ENCODE measurements around the gene TAF4.
"Not testable (repeated sequence)": the region's sequence is repeated elsewhere in the genome, so short reads cannot be mapped to it uniquely, and the experiment has no call there.

Gene TAF4

DNA sequence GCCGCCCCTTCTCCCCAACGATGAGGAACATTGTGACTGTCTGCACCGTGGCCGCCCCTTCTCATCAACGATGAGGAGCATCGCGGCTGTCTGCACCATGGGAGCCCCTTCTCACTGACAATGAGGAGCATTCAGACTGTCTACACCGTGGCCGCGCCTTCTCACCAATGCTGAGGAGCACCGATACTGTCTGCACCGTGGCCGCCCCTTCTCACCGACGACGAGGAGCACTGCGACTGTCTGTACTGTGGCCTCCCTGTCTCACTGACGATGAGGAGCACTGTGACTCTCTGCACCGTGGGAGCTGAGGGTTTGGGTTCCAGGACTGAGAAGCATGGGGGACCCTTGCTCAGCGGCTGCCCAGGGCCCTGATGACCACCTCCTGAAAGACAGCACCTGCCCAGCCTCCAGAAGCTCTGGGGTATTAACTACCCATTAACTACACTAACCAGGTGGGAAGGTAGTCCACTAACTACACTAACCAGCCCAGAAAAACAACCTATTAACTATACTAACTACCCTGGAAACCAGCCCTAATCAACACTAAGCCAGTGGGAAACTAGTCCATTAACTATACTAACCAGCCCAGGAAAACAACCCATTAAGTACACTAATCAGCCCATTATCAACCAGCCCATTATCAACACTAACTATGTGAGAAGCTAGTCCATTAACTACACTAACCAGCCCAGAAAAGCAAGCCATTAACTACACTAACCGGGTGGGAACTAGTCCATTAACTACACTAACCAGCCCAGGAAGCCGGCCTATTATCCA is 116.9 kb downstream of the TAF4 start:
- no peak for DNase-seq (ENCODE audit: low read depth, low spot score)

DNA sequence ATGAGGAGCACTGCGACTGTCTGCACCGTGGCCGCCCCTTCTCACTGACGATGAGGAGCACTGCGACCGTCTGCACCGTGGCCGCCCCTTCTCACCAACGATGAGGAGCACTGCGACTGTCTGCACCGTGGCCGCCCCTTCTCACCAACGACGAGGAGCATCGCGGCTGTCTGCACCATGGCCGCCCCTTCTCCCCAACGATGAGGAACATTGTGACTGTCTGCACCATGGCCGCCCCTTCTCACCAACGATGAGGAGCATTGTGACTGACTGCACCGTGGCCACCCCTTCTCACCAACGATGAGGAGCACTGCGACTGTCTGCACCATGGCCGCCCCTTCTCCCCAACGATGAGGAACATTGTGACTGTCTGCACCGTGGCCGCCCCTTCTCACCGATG is 117.6 kb downstream of the TAF4 start:
- DNase-seq (ENCODE audit: low read depth, low spot score): not testable (repeated sequence)

DNA sequence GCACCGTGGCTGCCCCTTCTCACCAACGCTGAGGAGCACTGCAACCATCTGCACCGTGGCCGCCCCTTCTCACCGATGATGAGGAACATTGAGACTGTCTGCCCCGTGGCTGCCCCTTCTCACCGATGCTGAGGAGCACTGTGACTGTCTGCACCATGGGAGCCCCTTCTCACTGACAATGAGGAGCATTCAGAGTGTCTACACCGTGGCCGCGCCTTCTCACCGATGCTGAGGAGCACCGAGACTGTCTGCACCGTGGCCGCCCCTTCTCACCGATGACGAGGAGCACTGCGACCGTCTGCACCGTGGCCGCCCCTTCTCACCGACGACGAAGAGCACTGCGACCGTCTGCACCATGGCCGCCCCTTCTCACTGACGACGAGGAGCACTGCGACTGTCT is 120.2 kb downstream of the TAF4 start:
- not testable (repeated sequence) for DNase-seq (ENCODE audit: low read depth, low spot score)

DNA sequence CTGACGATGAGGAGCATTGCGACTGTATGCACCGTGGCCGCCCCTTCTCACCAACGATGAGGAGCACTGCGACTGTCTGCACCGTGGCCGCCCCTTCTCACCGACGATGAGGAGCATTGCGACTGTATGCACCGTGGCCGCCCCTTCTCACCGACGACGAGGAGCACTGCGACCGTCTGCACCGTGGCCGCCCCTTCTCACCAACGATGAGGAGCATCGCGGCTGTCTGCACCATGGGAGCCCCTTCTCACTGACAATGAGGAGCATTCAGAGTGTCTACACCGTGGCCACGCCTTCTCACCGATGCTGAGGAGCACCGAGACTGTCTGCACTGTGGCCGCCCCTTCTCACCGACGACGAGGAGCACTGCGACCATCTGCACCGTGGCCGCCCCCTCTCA is 120.7 kb downstream of the TAF4 start:
- DNase-seq (ENCODE audit: low read depth, low spot score): not testable (repeated sequence)

DNA sequence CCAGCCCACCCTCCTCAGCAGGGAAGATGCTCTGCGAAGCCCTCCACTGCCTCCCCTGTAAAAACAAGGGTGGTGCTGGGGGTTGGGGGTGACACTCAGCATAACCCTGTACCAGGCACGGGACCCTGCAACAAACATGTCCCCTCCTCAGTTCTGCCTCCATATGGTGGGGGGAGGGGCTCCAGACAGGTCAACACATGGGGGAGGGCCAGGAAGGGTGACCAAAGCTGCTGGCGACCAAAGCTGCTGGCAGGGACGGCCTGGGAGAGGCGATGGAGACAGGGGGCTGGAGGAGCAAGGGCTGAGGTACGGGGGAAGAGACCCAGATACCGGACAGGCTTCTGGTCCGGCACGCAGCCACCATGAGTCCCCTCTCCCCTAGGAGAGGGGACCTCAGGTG is 123.2 kb downstream of the TAF4 start:
- DNase-seq (ENCODE audit: low read depth, low spot score): no peak

DNA sequence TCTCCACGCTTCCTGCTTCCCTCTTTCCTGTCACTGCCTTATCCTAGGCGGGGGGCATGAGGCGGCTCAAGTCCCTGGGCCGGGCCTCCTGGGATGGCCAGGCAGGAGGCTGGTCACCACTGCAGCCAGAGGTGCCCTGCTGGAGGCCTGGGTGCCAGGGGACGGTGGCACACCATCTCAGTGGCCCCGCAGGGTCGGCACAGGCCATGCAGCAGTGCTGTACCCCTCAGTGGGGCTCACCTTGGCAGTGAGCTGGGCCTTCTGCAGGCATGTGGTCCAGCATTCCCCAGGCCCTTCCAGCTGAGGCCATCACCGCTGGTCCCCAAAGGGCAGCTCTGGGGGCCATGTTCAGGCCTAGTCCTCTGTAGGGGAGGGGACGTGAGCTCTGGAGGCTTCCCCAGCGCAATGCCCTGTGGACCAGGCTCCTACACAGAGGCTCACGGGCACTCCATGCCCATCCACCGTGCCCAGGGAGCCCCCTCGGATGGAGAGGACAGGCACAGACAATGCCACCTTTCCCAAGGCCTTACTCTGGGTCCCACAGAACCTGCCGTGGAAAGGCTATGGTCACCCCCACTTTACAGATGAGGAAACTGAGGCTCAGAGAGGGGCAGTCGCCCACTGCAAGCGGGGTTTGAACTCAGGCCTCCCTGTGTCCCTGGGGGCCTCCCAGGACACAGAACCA is 123.8 kb downstream of the TAF4 start:
- DNase-seq (ENCODE audit: low read depth, low spot score): no peak

DNA sequence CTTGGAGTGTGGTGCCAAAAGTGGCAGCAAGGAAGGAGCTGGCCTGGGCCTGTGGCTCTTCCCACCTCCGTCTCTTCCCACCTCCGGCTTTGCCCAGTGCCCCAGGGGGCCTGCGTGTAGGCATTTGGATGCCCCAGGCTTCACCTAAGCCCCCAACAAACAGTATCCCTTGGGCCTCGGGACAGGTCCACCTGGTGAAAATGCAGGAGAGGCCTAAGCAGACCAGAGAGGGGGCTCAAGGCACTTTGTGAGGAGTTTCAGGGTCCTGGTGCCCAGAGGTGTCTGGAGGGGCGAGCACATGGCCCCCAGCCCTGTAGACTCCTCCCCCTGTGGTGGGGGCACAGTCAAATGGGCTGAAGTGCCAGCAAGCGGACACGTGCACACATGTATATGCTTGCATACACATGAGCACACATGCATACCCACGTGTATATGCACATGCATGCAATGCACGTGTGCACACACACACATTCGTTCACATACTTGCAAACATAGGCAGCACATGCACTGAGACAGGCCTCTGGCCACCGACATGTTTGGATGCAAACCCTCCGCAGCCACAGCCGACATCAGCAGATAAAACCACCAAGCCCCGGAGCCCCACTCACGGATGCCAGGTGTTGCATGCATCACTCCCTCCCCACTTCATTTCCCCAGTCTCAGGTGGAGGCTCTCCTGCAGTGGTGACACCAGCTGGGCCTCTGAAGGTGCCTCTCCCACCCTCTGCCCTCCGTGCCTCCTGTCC is 124.5 kb downstream of the TAF4 start:
- no peak for DNase-seq (ENCODE audit: low read depth, low spot score)

DNA sequence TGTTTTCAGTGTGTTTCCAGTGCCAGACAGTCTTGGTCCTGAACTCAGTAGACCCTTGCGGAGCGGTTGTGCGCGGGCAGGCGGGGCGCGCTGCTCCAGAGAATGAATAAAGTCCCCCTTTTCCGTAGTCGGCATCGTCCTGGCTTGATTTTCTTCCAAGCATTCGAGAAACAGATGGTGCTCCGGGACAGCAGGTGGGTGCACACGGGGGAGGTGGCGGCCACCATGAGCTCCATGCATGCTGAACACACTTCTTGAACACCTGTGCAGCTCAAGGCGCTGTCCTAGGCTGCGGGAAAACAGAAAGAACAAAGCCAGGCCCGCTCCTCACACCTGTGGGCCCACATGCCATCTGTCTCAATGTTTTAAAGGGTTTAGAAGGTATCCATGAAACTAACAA is 125.2 kb downstream of the TAF4 start:
- DNase-seq (ENCODE audit: low read depth, low spot score): no peak

DNA sequence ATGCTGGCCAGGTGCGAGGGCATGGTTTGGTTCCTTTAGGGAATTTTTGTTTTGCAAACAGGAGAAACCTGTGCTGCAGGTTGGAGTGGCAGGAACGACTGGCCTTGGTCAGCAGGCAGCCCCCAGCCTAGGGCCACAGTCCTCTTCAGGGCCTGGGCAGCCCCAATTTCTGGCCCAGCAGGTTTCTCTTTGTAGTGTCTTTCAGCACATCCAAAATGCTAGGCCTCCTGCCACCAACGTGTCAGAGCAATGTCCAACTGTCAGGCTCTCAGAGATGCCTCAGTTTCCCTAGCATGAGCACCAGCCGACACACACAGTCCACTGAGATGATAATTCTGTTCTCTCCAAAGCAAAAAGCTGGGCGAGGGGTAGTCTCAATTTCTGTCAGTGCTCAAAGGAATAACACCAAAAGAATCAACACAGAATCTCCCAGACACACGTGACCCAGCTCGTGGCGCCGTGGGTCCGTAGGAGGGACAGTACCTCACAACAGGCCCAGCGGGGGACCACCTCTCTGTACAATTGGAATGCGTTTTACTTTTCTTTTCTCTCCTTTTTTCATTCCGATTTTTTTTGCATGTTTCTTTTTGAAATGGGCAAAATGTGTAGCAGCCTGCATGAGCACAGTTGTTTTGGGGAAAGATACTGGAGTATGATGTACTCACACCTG is 125.9 kb downstream of the TAF4 start:
- DNase-seq (ENCODE audit: low read depth, low spot score): no peak

DNA sequence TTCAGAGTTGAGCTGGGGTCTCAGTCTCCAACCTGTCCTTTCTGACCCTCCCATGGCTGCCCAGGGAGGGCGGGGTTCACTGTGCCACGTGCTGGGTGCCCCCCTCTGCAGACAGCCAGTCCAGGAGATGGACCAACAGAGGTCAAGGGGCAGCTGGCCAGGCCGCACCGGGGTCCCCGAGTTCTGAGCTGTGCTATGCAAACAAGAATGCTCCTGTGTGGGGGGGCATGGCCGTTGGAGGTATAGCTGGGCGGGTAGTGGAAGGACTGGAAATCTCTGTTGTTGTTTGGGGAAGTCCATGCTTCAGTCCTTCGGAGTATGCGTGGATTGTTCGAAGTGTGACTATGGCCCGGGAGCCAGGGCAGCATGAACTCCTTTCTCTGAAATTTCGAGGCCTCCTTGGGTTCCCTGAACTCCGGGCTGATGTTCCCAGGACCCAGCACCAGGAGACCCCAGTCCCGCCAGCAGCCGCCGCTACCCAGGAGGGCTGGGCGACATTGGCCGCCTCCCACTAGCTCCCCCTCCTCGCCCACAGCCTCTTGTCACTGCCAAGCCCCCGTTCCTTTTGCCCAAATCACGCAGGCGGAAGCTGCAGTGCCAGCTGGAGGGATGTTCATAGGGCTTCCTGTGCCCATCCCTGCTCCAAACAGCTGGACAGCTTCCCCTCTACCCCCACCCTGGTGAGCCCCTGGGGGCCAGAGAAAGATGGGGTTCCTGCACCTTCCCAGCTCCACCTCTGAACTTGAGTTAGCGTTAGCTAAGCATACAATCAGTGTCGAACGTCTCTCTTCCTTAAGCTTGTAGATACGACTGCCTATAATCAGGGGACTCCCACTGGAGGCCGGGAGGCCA is 126.6 kb downstream of the TAF4 start:
- no peak for DNase-seq (ENCODE audit: low read depth, low spot score)

DNA sequence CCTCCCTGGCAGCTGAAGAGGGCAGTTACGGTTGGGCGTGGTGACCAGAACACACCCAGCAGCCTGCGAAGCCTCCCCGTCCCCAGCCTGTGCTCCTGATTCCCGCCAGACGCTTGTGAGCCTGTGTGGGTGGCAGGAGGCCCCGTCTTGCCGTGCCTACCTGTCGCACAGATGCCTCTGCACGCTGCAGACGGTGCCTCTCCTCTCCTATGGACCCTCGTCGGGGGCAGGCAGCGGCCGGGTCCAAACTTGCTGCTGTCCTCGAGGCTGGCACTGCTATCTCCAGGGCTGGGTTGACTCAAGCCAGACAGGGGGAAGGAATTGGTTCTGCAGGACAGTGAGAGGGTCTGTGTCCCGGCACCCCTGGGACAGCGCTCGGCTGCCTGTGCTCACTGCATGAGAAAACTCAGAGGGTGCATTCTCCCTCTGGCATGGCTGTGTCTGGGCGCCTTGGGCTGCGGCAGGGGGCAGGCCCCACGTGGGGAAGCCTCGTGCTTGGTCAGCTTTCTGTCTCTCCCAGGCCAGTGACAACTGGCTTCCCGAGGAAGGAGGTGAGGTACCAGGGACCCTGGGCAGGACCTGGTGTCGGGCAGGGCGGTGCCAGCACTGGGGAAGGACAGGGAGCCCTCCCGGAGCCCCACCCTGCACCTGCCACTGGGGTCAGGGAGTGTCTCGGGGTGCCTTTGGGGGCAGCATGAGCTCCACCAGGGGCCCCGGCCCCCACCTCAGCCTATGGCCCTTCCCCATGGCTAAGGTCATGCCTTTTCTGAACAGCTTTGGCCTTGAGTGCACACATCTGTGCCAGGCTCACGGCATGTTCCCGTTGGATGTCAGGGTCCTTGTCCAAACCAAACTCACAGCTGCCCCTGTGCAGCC is 127.5 kb downstream of the TAF4 start:
- DNase-seq (ENCODE audit: low read depth, low spot score): no peak

DNA sequence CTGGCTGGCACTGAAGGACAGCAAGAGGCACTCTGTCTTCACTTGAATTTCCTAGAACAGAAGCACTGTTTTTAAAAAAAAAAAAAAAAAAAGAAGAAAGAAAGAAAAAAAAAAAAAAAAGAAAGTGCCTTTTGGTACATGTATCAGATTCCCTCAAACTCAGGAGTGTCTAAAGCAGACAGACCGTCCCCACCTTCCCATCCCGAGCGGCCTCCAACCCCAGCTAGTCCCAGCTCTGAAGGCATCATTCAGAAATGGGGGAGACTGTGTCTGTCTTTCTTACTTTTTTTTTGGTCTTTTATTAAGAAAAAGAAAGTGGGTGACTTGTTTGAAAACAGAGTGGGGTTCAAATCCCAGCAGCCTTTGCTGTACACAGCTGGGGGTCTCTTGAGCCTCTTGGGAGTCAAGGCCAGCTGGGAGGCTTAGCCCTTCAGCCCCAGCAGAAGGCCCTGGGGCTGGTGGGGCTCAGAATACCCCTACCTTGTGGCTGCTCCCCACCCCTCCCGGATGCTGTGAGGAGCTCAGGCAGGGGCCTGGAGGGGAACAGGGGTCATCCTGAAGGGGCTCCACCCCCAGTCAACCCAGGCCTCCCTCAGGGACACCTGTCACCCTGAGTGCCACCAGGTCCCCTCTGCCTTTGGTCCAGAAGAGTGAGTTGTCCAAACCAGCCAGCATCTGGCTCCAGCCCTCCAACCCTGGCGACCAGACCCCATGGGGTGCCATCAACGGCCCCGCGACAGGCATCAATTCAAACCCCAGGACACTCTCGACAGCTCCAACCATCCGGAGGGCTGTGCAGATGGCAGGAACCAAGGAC is 128.3 kb downstream of the TAF4 start:
- no peak for DNase-seq (ENCODE audit: low read depth, low spot score)

DNA sequence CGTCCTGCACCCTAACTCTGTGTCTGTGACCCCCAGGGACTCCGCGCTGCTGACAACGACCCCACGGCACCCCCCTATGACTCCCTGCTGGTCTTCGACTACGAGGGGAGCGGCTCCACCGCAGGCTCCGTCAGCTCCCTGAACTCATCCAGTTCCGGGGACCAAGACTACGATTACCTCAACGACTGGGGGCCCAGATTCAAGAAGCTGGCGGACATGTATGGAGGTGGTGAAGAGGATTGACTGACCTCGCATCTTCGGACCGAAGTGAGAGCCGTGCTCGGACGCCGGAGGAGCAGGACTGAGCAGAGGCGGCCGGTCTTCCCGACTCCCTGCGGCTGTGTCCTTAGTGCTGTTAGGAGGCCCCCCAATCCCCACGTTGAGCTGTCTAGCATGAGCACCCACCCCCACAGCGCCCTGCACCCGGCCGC is 129.0 kb downstream of the TAF4 start:
- no peak for DNase-seq (ENCODE audit: low read depth, low spot score)

DNA sequence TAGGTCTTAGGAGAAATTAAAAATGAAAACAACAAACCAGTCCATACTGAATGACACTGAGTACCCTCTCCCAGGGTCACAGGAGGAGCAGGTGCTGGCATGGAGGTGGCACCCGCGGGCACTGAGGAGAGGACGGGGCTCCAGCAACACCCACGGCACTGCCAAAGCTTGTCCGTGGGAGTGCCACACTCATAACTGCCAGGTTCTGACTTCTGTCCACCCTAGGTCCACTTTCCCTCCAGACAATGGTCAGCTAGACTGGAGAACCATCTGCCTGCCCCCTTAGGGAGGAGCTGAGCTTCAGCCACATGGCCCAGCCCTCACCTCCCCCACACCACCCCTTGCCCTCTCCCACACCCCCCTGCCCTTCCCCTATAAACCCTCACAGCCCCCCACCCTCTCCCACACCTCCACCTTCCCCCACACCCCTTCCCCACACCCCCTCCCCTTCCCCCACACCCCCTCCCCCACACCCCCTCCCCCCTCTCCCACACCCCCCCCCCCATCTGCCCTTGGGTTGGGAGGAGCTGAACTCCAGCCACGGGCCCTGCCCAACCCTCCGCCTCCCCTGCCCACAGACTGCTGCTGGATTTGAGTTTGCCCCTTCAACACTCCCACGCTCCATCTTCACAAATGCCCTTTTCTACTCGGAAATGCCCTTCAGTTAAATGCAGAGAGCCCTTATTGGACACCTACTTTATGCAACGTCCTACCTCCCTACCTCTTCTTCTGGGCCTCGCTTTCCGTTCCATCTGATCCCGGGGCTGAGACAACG is 129.6 kb downstream of the TAF4 start:
- no peak for DNase-seq (ENCODE audit: low read depth, low spot score)

DNA sequence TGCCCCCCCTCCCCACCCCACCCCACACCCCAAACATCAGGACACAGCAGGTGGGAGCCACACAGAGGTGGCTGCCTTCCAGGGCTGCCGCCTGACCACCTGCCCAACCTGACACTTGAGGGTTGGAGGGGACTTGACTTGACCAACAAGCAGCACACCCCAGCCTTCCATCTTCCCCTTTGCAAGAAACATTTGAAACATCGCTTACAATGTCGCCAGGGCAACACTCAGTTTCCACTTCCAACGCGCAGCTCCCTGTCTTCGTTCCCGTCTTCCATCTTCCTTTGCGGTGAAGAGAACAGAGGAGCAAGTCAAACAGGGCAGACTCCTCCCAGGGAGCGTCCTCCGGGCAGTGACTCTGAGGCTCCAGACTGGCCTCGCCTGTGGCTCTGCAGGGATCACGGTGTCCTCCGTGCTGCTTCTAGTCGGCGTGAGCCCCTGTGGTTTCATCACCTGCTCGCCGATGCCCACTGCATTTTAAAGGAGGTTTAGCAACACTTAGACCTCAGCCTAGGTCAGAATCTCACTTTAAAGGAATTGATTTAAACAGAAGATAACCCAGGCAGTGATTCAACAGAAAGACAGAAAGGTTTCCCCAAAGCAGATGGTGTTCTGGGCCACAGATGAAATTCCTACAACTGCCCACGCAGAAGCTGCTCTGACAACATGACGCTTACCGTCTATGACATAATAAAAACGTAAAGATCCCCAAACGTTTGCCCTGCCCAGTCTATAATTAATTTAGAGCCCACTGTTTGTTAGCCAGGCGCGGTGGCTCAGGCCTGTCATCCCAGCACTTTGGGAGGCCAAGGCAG is 130.8 kb downstream of the TAF4 start:
- DNase-seq (ENCODE audit: low read depth, low spot score): no peak

DNA sequence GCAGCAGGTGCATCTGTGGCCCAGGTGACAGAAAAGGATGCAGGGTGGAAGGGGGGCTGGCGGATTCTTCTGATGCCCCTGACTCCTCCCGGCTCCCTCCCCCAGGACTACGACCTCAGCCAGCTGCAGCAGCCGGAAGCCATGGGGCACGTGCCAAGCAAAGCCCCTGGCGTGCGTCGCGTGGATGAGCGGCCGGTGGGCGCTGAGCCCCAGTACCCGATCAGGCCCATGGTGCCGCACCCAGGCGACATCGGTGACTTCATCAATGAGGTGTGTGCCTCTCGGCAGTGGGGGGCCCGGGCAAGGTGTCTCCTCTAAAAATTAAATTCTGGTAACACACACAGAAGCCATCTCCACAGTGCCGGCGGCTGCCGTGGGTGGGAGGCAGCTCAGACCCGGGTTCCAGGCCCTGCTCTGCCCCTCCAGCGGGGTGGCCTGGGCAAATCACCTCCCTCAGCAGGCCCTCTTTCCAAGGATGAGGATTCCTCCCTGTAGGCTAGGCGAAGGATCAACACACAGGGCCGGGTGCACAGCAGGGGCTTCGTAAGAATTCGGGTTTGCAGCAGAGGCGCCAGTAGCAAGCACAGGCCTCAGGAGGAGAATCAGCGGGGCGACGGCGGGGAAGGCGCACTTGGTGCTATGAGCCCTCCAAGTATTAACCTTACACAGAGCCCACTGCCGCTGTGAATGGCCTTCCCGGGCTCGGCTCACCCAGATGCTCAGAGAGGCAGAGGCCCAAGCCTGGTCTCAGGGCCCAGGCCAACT is 131.5 kb downstream of the TAF4 start:
- DNase-seq (ENCODE audit: low read depth, low spot score): no peak

DNA sequence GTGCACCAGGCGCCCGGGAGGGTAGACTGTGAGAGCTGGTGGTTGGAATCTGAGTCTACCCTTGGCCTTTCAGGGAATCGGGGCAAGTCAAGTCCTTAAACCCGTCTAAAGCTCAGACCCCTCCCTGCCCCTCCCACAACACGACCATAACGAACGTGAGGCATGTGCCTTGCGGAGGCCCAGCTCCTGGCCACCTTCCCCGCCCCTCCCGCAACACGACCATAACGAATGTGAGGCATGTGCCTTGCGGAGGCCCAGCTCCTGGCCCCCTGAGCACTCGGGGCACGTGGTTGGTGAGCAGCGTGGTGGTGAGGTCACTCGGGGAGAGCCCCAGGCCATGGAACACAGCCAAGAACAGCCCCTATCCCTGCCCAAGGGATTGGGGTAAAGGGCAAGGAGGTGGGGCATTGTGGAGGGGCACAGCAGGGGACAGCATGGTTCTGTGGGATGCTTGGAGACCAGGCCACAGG is 132.2 kb downstream of the TAF4 start:
- DNase-seq (ENCODE audit: low read depth, low spot score): no peak
